ENCODE results near the gene RNASEH2A. TPM values are rescaled to one million over a fixed set of nuclear protein-coding genes. Genes with fewer than 3 reads are reported as not detected.
"Not testable (repeated sequence)": the region's sequence is repeated elsewhere in the genome, so short reads cannot be mapped to it uniquely, and the experiment has no call there.

Gene RNASEH2A
- polyA plus RNA-seq, 1 donor from 2014 or later = 27.4 TPM

GRCh38 chr19:12794196-12794941 is 12.0 kb upstream of the RNASEH2A start:
- Mint-ChIP-seq H3K27me3 (no peaks in the 10 kb centered on the region), H3K4me1 (peaks cover 14 to 20% (median 19%) of the 10 kb centered on the region in 3 donors), H3K36me3 (peaks cover 1% of the 10 kb centered on the region), H3K27ac (peak overlapping the region in 2 of 3 donors; percentile 99 to 100), H3K4me3 (peak overlapping the region; percentile 80 to 94 (median 93)), H3K9me3 (peaks cover 0 to 2% (median 0%) of the 10 kb centered on the region in 3 donors)

DNA sequence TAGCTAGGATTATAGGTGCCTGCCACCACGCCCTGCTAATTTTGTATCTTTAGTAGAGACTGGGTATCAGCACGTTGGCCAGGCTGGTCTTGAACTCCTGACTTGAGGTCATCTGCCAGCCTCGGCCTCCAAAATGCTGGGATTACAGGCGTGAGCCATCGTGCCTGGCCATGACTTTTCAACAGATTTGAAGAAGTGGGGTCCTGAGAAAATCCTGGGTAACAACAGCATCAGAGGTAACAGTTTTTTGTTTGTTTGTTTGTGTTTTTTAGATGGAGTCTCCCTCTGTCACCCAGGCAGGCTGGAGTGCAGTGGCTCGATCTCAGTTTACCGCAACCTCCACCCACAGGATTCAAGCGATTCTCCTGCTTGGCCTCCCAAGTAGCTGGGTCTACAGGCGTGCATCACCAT is 11.4 kb upstream of the RNASEH2A start:
- peaks cover 1% of the 10 kb centered on the region for H3K36me3 Mint-ChIP-seq
- peak overlapping the region in 3 of 4 donors; percentile 93 to 94 (median 93) for H3K4me3 Mint-ChIP-seq
- H3K4me1 Mint-ChIP-seq = peaks cover 14 to 20% (median 19%) of the 10 kb centered on the region in 3 donors
- H3K27ac Mint-ChIP-seq = peak overlapping the region in 2 of 3 donors; percentile 99 to 100
- H3K27me3 Mint-ChIP-seq = no peaks in the 10 kb centered on the region
- peaks cover 0 to 2% (median 0%) of the 10 kb centered on the region in 3 donors for H3K9me3 Mint-ChIP-seq

DNA sequence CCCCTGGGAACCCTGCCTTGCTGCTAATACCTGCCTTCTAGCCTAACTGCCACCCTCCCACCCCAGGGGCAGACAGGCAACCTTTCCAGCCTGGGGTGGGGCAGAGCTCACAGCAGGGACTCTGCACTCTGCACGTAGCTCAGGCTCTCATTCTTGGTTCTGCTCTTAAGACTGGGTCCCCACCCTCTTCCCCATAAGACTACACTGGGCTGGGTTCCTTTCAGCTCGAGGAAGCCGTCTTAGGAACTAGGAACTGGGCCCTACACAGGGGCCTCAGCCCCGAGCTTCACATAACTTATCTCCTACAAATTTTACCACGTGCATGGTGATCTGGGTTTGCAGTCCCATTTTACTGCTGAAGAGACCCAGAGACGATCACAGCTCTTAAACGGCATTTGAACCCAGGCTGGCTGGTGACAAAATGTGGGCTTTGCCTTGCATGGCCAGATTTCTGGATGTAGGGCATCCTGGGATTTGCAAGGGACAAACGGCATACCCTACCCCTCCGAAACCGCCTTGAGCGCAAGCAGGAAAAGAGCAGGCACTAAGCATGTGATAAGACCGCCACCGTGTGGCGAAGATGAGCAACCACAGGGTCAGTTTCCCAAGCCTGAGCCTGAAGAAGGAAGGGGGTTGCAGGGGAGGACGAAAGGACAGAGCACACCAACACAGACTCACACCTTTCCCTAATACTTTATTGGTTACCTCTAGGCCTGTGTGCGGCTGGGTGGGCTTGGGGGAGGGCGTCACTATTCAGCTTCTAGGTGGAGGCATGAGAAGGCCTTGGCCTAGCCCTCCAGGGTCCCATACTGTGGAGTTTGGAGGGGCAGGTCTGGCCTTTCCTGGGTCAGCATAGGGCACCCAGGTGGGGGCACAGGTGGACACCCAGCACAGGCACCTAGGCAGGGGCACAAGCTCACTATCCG is 10.0 kb upstream of the RNASEH2A start:
- peaks cover 1% of the 10 kb centered on the region for H3K36me3 Mint-ChIP-seq
- peak overlapping the region; percentile 78 to 93 (median 87) for H3K4me3 Mint-ChIP-seq
- no peaks in the 10 kb centered on the region for H3K27me3 Mint-ChIP-seq
- peaks cover 20 to 25% (median 22%) of the 10 kb centered on the region in 3 donors for H3K4me1 Mint-ChIP-seq
- H3K9me3 Mint-ChIP-seq = peaks cover 0 to 2% (median 0%) of the 10 kb centered on the region in 3 donors
- H3K27ac Mint-ChIP-seq = peak overlapping the region; percentile 93 to 100 (median 98)

GRCh38 chr19:12797141-12797587 is 9.2 kb upstream of the RNASEH2A start:
- Mint-ChIP-seq H3K27me3 (no peaks in the 10 kb centered on the region), H3K36me3 (peaks cover 1% of the 10 kb centered on the region), H3K9me3 (peaks cover 0 to 2% (median 0%) of the 10 kb centered on the region in 3 donors), H3K4me1 (peaks cover 20 to 26% (median 22%) of the 10 kb centered on the region in 3 donors), H3K27ac (peak overlapping the region in 1 of 3 donors; percentile 98), H3K4me3 (peak overlapping the region in 1 of 4 donors; percentile 17)

DNA sequence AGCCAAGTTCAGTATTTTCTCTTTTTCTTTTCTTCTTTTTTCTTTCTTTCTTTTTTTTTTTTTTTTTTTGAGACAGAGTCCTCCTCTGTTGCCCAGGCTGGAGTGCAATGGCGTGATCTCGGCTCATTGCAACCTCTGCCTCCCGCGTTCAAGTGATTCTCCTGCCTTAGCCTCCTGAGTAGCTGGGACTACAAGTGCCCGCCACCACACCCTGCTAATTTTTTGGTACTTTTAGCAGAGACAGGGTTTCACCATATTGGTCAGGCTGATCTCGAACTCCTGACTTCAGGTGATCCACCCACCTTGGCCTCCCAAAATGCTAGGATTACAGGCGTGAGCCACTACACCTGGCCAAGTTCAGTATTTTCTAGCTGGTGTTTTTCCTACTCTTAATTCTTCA is 8.8 kb upstream of the RNASEH2A start:
- H3K36me3 Mint-ChIP-seq, H3K4me3 Mint-ChIP-seq, H3K27me3 Mint-ChIP-seq, H3K9me3 Mint-ChIP-seq: not testable (repeated sequence)
- Mint-ChIP-seq H3K4me1 (peaks cover 20 to 30% (median 26%) of the 10 kb centered on the region in 3 donors), H3K27ac (peak overlapping the region in 1 of 3 donors; percentile 56)

GRCh38 chr19:12799742-12800465 is 6.5 kb upstream of the RNASEH2A start:
- H3K4me1 Mint-ChIP-seq = peaks cover 13 to 22% (median 20%) of the 10 kb centered on the region in 3 donors
- H3K27ac Mint-ChIP-seq = peak overlapping the region in 2 of 3 donors; percentile 23 to 76
- H3K9me3 Mint-ChIP-seq = no peaks in the 10 kb centered on the region
- H3K4me3 Mint-ChIP-seq = peak overlapping the region in 2 of 4 donors; percentile 41 to 79
- peaks cover 3% of the 10 kb centered on the region for H3K36me3 Mint-ChIP-seq
- H3K27me3 Mint-ChIP-seq = no peaks in the 10 kb centered on the region

DNA sequence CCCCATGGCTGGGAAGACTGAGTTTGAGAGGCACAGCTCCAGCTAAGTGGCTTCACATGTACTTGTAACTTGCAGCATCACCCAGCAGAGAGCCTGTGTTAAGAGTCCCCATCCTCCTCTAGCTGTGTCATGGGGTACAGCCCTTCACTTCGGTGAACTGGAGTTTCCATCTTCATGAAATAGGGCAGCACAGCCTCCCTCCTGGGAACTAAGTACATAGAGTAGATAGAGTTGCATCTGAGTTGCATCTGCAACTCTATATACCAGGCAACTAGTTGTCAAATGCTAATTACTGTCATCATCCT is 6.0 kb upstream of the RNASEH2A start:
- Mint-ChIP-seq H3K27me3 (no peaks in the 10 kb centered on the region), H3K4me3 (peak overlapping the region; percentile 79 to 92 (median 88)), H3K4me1 (peaks cover 13 to 22% (median 20%) of the 10 kb centered on the region in 3 donors), H3K27ac (peak overlapping the region; percentile 14 to 76 (median 23)), H3K36me3 (peaks cover 3% of the 10 kb centered on the region), H3K9me3 (no peaks in the 10 kb centered on the region)

GRCh38 chr19:12800923-12801465 is 5.4 kb upstream of the RNASEH2A start:
- Mint-ChIP-seq H3K4me1 (peaks cover 14 to 19% (median 19%) of the 10 kb centered on the region in 3 donors), H3K27me3 (no peaks in the 10 kb centered on the region), H3K27ac (peak overlapping the region; percentile 23 to 76 (median 53)), H3K36me3 (peaks cover 3% of the 10 kb centered on the region), H3K9me3 (no peaks in the 10 kb centered on the region), H3K4me3 (peak overlapping the region; percentile 79 to 92 (median 88))

- H3K27me3 Mint-ChIP-seq = no peaks in the 10 kb centered on the region
- peaks cover 1% of the 10 kb centered on the region for H3K36me3 Mint-ChIP-seq
- H3K9me3 Mint-ChIP-seq = no peaks in the 10 kb centered on the region
- peak within 1 kb of the TSS; percentile 79 to 92 (median 88) for H3K4me3 Mint-ChIP-seq
- H3K27ac Mint-ChIP-seq = peak within 1 kb of the TSS; percentile 53 to 76 (median 62)
- peaks cover 14 to 18% (median 18%) of the 10 kb centered on the region in 3 donors for H3K4me1 Mint-ChIP-seq
Observed at GRCh38 chr19:12801466-12802266, 4.7 kb upstream of the RNASEH2A start, which contains the start of the genes PRDX2 and THSD8. Gene PRDX2, minus strand, starts transcription at chr19:12801800. Its CDS starts 539 bp downstream, at chr19:12801261. Gene THSD8, plus strand, starts transcription at chr19:12802069. Its CDS starts 3 bp downstream, at chr19:12802072.

GRCh38 chr19:12802267-12803106 is 3.9 kb upstream of the RNASEH2A start:
- peaks cover 1% of the 10 kb centered on the region for H3K36me3 Mint-ChIP-seq
- H3K27ac Mint-ChIP-seq = peak overlapping the region; percentile 19 to 62 (median 43)
- H3K27me3 Mint-ChIP-seq = no peaks in the 10 kb centered on the region
- no peaks in the 10 kb centered on the region for H3K9me3 Mint-ChIP-seq
- peaks cover 15 to 22% (median 18%) of the 10 kb centered on the region in 3 donors for H3K4me1 Mint-ChIP-seq
- H3K4me3 Mint-ChIP-seq = peak overlapping the region; percentile 79 to 92 (median 88)

DNA sequence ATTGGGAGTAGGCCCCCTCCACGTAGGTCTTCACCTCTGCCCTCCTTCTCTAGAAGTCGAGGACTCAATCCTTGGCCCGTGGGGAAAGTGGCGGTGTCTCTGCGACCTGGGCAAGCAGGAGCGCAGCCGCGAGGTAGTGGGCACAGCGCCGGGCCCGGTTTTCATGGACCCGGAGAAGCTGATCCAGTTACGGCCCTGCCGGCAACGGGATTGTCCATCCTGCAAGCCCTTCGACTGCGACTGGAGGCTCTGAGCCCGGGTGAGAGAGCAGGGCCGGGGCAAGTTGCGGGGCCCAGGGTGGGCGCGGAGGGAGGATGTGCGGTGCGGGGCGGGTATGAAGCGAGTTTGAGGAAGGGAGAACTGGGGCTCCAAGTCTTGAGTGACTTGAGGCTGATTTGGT is 2.3 kb upstream of the RNASEH2A start:
- H3K36me3 Mint-ChIP-seq = peaks cover 1% of the 10 kb centered on the region

DNA sequence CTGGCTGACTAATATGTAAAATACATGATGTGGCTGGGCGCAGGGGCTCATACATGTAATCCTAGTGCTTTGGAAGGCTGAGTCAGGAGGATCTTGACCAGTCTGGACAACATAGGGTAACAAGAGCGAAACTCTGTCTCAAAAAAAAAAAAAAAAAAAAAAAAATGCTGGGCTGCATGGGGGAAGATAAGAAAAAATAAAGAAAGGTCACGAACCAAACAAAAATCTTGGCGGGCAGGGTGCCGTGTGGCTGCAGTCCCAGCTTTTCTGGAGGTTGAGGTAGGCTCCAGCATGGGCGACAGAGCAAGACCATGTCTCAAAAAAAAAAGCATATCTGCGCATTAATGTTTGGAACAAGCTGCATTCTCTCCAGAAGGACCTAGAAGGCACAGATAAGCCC is 8.7 kb downstream of the RNASEH2A start:
- Mint-ChIP-seq H3K4me3 (no peak overlapping the region), H3K9me3 (no peaks in the 10 kb centered on the region), H3K27me3 (no peaks in the 10 kb centered on the region), H3K4me1 (no peaks in the 10 kb centered on the region), H3K36me3 (peaks cover 4% of the 10 kb centered on the region), H3K27ac (no peak overlapping the region)

More for the DNA sequence above, 2.3 kb upstream of the RNASEH2A start:
- no peaks in the 10 kb centered on the region for H3K27me3 Mint-ChIP-seq
- H3K27ac Mint-ChIP-seq = no peak overlapping the region
- peaks cover 15 to 22% (median 20%) of the 10 kb centered on the region in 3 donors for H3K4me1 Mint-ChIP-seq
- no peaks in the 10 kb centered on the region for H3K9me3 Mint-ChIP-seq
- H3K4me3 Mint-ChIP-seq = peak overlapping the region in 3 of 4 donors; percentile 17 to 82 (median 76)

GRCh38 chr19:12817188-12817587 is 10.8 kb downstream of the RNASEH2A start:
- H3K9me3 Mint-ChIP-seq, H3K4me3 Mint-ChIP-seq, H3K27ac Mint-ChIP-seq, H3K27me3 Mint-ChIP-seq, H3K36me3 Mint-ChIP-seq, H3K4me1 Mint-ChIP-seq: not testable (repeated sequence)
